Kasumi-1 (cell line): ENCODE data around the gene MARCHF3.
A peak's percentile ranks its signal among the peaks of the same experiment; 100 is the strongest.

Source experiments
- DNase-seq, 2 experiments: peaks; one replicate each; lab custom pipeline; 2025; lab: John Stamatoyannopoulos, UW

MARCHF3 gene

GRCh38 chr5:126875303-126875785 lies 155.0 kb downstream of the MARCHF3 start:
- no peak for DNase-seq

- no peak for DNase-seq
Observed at GRCh38 chr5:126872561-126873354, 157.6 kb downstream of the MARCHF3 start.

GRCh38 chr5:126871441-126871840 lies 158.9 kb downstream of the MARCHF3 start:
- DNase-seq, result no peak

GRCh38 chr5:126869005-126869451 lies 161.3 kb downstream of the MARCHF3 start:
- no peak for DNase-seq

GRCh38 chr5:126868338-126869004 lies 161.9 kb downstream of the MARCHF3 start:
- no peak for DNase-seq

- DNase-seq, result no peak
Observed at GRCh38 chr5:126866851-126867636, 163.3 kb downstream of the MARCHF3 start.

GRCh38 chr5:126865299-126865698 lies 165.1 kb downstream of the MARCHF3 start:
- DNase-seq, result no peak

GRCh38 chr5:126864042-126864688 lies 166.2 kb downstream of the MARCHF3 start:
- DNase-seq, result no peak

GRCh38 chr5:126863402-126863801 lies 167.0 kb downstream of the MARCHF3 start:
- no peak for DNase-seq

- no peak for DNase-seq
Observed at GRCh38 chr5:126858441-126858840, 171.9 kb downstream of the MARCHF3 start.

GRCh38 chr5:126857472-126858410 lies 172.6 kb downstream of the MARCHF3 start:
- DNase-seq, result no peak

- DNase-seq, result no peak
Observed at GRCh38 chr5:126855266-126855665, 175.1 kb downstream of the MARCHF3 start.

- no peak for DNase-seq
Observed at GRCh38 chr5:126854526-126855110, 175.7 kb downstream of the MARCHF3 start.

- DNase-seq, result peak in 1 of 2 experiments; percentile 5
Observed at GRCh38 chr5:126853541-126854307, 176.6 kb downstream of the MARCHF3 start.

GRCh38 chr5:126852841-126853271 lies 177.5 kb downstream of the MARCHF3 start:
- DNase-seq, result no peak

GRCh38 chr5:126852091-126852571 lies 178.2 kb downstream of the MARCHF3 start:
- no peak for DNase-seq

GRCh38 chr5:126851501-126852011 lies 178.8 kb downstream of the MARCHF3 start:
- no peak for DNase-seq

- DNase-seq, result no peak
Observed at GRCh38 chr5:126849101-126849678, 181.2 kb downstream of the MARCHF3 start.

- no peak for DNase-seq
Observed at GRCh38 chr5:126848253-126848652, 182.1 kb downstream of the MARCHF3 start.
